Measurements from ENCODE around the gene TRPM1.

The TRPM1 gene

GRCh38 chr15:31079519-31079918, 22.0 kb downstream of the TRPM1 start:
- no peak overlapping the region for H3K27ac ChIP-seq (ENCODE audit: low read length)
- H3K27me3 ChIP-seq (ENCODE audit: control insufficient read depth, insufficient read depth, low read length): peaks cover 5% of the 10 kb centered on the region
- H3K36me3 ChIP-seq (ENCODE audit: control insufficient read depth, low read depth, low read length): no peaks in the 10 kb centered on the region
- peak overlapping the region; percentile 5 for H3K4me3 ChIP-seq (ENCODE audit: low read length)
- peaks cover 55% of the 10 kb centered on the region for H3K4me1 ChIP-seq (ENCODE audit: control insufficient read depth, low read depth, low read length)
- H3K9me3 ChIP-seq (ENCODE audit: control insufficient read depth, low read depth, low read length): no peaks in the 10 kb centered on the region
- no peak overlapping the region for H3K9ac ChIP-seq (ENCODE audit: low read length)

- no peaks in the 10 kb centered on the region for H3K36me3 ChIP-seq (ENCODE audit: control insufficient read depth, low read depth, low read length)
- peaks cover 5% of the 10 kb centered on the region for H3K27me3 ChIP-seq (ENCODE audit: control insufficient read depth, insufficient read depth, low read length)
- H3K27ac ChIP-seq (ENCODE audit: low read length): no peak overlapping the region
- no peak overlapping the region for H3K9ac ChIP-seq (ENCODE audit: low read length)
- no peaks in the 10 kb centered on the region for H3K9me3 ChIP-seq (ENCODE audit: control insufficient read depth, low read depth, low read length)
- peaks cover 55% of the 10 kb centered on the region for H3K4me1 ChIP-seq (ENCODE audit: control insufficient read depth, low read depth, low read length)
- H3K4me3 ChIP-seq (ENCODE audit: low read length): no peak overlapping the region
These were observed 23.1 kb downstream of the TRPM1 start for GRCh38 chr15:31078471-31078870.

- no peak overlapping the region for H3K27ac ChIP-seq (ENCODE audit: low read length)
- H3K27me3 ChIP-seq (ENCODE audit: control insufficient read depth, insufficient read depth, low read length): peaks cover 5% of the 10 kb centered on the region
- peaks cover 55% of the 10 kb centered on the region for H3K4me1 ChIP-seq (ENCODE audit: control insufficient read depth, low read depth, low read length)
- H3K36me3 ChIP-seq (ENCODE audit: control insufficient read depth, low read depth, low read length): no peaks in the 10 kb centered on the region
- no peak overlapping the region for H3K9ac ChIP-seq (ENCODE audit: low read length)
- no peaks in the 10 kb centered on the region for H3K9me3 ChIP-seq (ENCODE audit: control insufficient read depth, low read depth, low read length)
- no peak overlapping the region for H3K4me3 ChIP-seq (ENCODE audit: low read length)
These were observed 23.6 kb downstream of the TRPM1 start for GRCh38 chr15:31077941-31078340.

GRCh38 chr15:31077181-31077580, 24.3 kb downstream of the TRPM1 start:
- no peaks in the 10 kb centered on the region for H3K36me3 ChIP-seq (ENCODE audit: control insufficient read depth, low read depth, low read length)
- H3K9ac ChIP-seq (ENCODE audit: low read length): no peak overlapping the region
- H3K27ac ChIP-seq (ENCODE audit: low read length): no peak overlapping the region

GRCh38 chr15:31074321-31074720, 27.2 kb downstream of the TRPM1 start:
- Histone ChIP-seq H3K27me3 (ENCODE audit: control insufficient read depth, insufficient read depth, low read length) (no peaks in the 10 kb centered on the region), H3K4me1 (ENCODE audit: control insufficient read depth, low read depth, low read length) (peaks cover 39% of the 10 kb centered on the region), H3K9ac (ENCODE audit: low read length) (no peak overlapping the region), H3K36me3 (ENCODE audit: control insufficient read depth, low read depth, low read length) (no peaks in the 10 kb centered on the region), H3K4me3 (ENCODE audit: low read length) (no peak overlapping the region), H3K9me3 (ENCODE audit: control insufficient read depth, low read depth, low read length) (no peaks in the 10 kb centered on the region), H3K27ac (ENCODE audit: low read length) (no peak overlapping the region)

More at GRCh38 chr15:31077181-31077580, 24.3 kb downstream of the TRPM1 start:
- no peaks in the 10 kb centered on the region for H3K9me3 ChIP-seq (ENCODE audit: control insufficient read depth, low read depth, low read length)
- H3K4me3 ChIP-seq (ENCODE audit: low read length): no peak overlapping the region
- peaks cover 55% of the 10 kb centered on the region for H3K4me1 ChIP-seq (ENCODE audit: control insufficient read depth, low read depth, low read length)
- H3K27me3 ChIP-seq (ENCODE audit: control insufficient read depth, insufficient read depth, low read length): peaks cover 5% of the 10 kb centered on the region

GRCh38 chr15:31070867-31071266, 30.7 kb downstream of the TRPM1 start:
- H3K27me3 ChIP-seq (ENCODE audit: control insufficient read depth, insufficient read depth, low read length): no peaks in the 10 kb centered on the region
- H3K9me3 ChIP-seq (ENCODE audit: control insufficient read depth, low read depth, low read length): no peaks in the 10 kb centered on the region
- peaks cover 7% of the 10 kb centered on the region for H3K4me1 ChIP-seq (ENCODE audit: control insufficient read depth, low read depth, low read length)
- no peak overlapping the region for H3K4me3 ChIP-seq (ENCODE audit: low read length)
- no peak overlapping the region for H3K9ac ChIP-seq (ENCODE audit: low read length)
- H3K27ac ChIP-seq (ENCODE audit: low read length): no peak overlapping the region
- H3K36me3 ChIP-seq (ENCODE audit: control insufficient read depth, low read depth, low read length): no peaks in the 10 kb centered on the region

GRCh38 chr15:31069360-31070000, 32.0 kb downstream of the TRPM1 start:
- Histone ChIP-seq H3K27ac (ENCODE audit: low read length) (no peak overlapping the region), H3K4me3 (ENCODE audit: low read length) (no peak overlapping the region)

GRCh38 chr15:31067890-31068603, 33.5 kb downstream of the TRPM1 start:
- Histone ChIP-seq H3K36me3 (ENCODE audit: control insufficient read depth, low read depth, low read length) (no peaks in the 10 kb centered on the region), H3K4me1 (ENCODE audit: control insufficient read depth, low read depth, low read length) (no peaks in the 10 kb centered on the region), H3K9me3 (ENCODE audit: control insufficient read depth, low read depth, low read length) (no peaks in the 10 kb centered on the region), H3K9ac (ENCODE audit: low read length) (no peak overlapping the region), H3K27ac (ENCODE audit: low read length) (no peak overlapping the region), H3K4me3 (ENCODE audit: low read length) (no peak overlapping the region), H3K27me3 (ENCODE audit: control insufficient read depth, insufficient read depth, low read length) (no peaks in the 10 kb centered on the region)

More at GRCh38 chr15:31069360-31070000, 32.0 kb downstream of the TRPM1 start:
- no peaks in the 10 kb centered on the region for H3K9me3 ChIP-seq (ENCODE audit: control insufficient read depth, low read depth, low read length)
- no peak overlapping the region for H3K9ac ChIP-seq (ENCODE audit: low read length)
- no peaks in the 10 kb centered on the region for H3K27me3 ChIP-seq (ENCODE audit: control insufficient read depth, insufficient read depth, low read length)
- H3K4me1 ChIP-seq (ENCODE audit: control insufficient read depth, low read depth, low read length): no peaks in the 10 kb centered on the region
- no peaks in the 10 kb centered on the region for H3K36me3 ChIP-seq (ENCODE audit: control insufficient read depth, low read depth, low read length)

- no peak overlapping the region for H3K27ac ChIP-seq (ENCODE audit: low read length)
- no peak overlapping the region for H3K4me3 ChIP-seq (ENCODE audit: low read length)
- H3K9me3 ChIP-seq (ENCODE audit: control insufficient read depth, low read depth, low read length): no peaks in the 10 kb centered on the region
- no peaks in the 10 kb centered on the region for H3K27me3 ChIP-seq (ENCODE audit: control insufficient read depth, insufficient read depth, low read length)
- H3K4me1 ChIP-seq (ENCODE audit: control insufficient read depth, low read depth, low read length): no peaks in the 10 kb centered on the region
- no peaks in the 10 kb centered on the region for H3K36me3 ChIP-seq (ENCODE audit: control insufficient read depth, low read depth, low read length)
- H3K9ac ChIP-seq (ENCODE audit: low read length): no peak overlapping the region
These were observed 35.7 kb downstream of the TRPM1 start for GRCh38 chr15:31065824-31066223.

- Histone ChIP-seq H3K4me3 (ENCODE audit: low read length) (no peak overlapping the region), H3K9me3 (ENCODE audit: control insufficient read depth, low read depth, low read length) (no peaks in the 10 kb centered on the region), H3K4me1 (ENCODE audit: control insufficient read depth, low read depth, low read length) (no peaks in the 10 kb centered on the region), H3K27me3 (ENCODE audit: control insufficient read depth, insufficient read depth, low read length) (no peaks in the 10 kb centered on the region), H3K36me3 (ENCODE audit: control insufficient read depth, low read depth, low read length) (no peaks in the 10 kb centered on the region), H3K9ac (ENCODE audit: low read length) (no peak overlapping the region), H3K27ac (ENCODE audit: low read length) (no peak overlapping the region)
These were observed 38.6 kb downstream of the TRPM1 start for GRCh38 chr15:31062911-31063310.

- Histone ChIP-seq H3K36me3 (ENCODE audit: control insufficient read depth, low read depth, low read length) (no peaks in the 10 kb centered on the region), H3K27me3 (ENCODE audit: control insufficient read depth, insufficient read depth, low read length) (no peaks in the 10 kb centered on the region), H3K9ac (ENCODE audit: low read length) (no peak overlapping the region), H3K9me3 (ENCODE audit: control insufficient read depth, low read depth, low read length) (no peaks in the 10 kb centered on the region), H3K27ac (ENCODE audit: low read length) (no peak overlapping the region), H3K4me1 (ENCODE audit: control insufficient read depth, low read depth, low read length) (no peaks in the 10 kb centered on the region), H3K4me3 (ENCODE audit: low read length) (no peak overlapping the region)
These were observed 39.1 kb downstream of the TRPM1 start for GRCh38 chr15:31062310-31062847.

Measured in iPS-18a (cell line).